Hippocampal formation (tissue), 2 donors: Measurements from ENCODE around the gene B3GNT9.

Experiments
- DNase-seq, 2 donors: peaks; one replicate each; lab custom pipeline; 2025; lab: John Stamatoyannopoulos, UW

Gene B3GNT9, protein sequence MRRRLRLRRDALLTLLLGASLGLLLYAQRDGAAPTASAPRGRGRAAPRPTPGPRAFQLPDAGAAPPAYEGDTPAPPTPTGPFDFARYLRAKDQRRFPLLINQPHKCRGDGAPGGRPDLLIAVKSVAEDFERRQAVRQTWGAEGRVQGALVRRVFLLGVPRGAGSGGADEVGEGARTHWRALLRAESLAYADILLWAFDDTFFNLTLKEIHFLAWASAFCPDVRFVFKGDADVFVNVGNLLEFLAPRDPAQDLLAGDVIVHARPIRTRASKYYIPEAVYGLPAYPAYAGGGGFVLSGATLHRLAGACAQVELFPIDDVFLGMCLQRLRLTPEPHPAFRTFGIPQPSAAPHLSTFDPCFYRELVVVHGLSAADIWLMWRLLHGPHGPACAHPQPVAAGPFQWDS

GRCh38 chr16:67150833-67151396, at the start of gene B3GNT9:
B3GNT9 (minus strand) TSS chr16:67150998; CDS start chr16:67150485, 513 bp downstream.
- DNase-seq: peak; percentile 70 to 81

- no peak for DNase-seq
Observed at GRCh38 chr16:67200491-67200890, 49.7 kb upstream of the B3GNT9 start.

DNA sequence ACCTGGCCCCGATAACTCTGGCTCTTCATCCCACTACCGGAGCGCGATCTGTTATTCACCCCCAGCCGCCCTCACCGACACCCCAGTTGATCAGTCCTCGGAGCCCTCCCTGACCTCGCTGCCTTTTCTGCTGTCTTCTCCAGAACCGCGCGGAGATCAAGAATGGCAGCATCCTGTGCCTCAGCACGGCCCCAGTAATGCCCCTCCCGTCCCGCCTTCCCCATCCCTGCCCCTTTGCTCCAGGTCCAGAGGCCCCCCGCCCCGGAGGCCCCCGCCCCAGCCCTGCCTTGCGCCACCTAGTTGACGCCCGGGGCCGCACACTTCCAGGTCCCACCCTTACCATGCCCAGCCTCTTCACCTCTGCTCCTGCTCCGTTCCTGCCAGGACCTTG, 49.0 kb upstream of the B3GNT9 start:
- DNase-seq: no peak

DNA sequence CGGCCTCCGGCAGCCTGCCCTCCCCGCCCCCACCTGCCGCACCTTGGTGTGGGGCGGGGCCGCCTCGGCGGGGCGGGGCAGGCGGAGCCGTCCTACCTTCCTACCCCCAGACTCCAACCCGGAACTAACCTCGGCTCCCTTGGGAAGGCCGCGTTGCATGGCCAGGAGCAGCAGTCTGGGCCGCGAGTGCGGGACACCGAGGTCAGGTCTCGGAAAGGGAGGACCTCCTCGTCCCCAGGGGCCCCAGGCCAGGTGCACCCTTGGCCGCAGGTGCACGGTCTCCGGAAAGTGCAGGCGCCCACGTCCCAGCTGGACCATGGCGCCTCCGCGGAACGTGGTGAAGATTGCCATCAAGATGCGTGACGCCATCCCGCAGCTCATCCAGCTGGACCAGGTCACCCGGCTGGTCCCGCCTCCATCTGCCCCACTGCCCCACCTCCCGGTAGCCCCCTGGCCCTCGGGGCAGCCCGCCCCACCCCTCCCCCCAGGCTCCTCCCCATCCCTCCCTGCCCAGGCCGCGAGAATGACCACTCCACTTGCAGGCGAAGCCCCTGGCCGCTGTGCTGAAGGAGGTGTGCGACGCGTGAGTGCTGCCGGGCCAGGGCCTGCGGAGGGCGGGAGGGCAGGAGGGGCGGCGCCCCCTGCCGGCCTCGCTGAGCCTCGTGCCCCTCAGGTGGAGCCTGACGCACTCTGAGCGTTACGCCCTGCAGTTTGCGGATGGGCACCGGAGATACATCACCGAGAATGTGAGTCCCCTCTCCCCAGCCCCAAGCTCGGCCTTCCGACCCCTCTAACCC, 48.4 kb upstream of the B3GNT9 start, which contains the start of gene ELMO3:
Gene ELMO3 (plus strand): TSS at position 121 of the 797 bp plus-strand sequence. CDS start 196 bp downstream, at position 317.
- DNase-seq: no peak

- peak; percentile 17 to 49 for DNase-seq
Observed at GRCh38 chr16:67198238-67198734, 47.5 kb upstream of the B3GNT9 start.

DNA sequence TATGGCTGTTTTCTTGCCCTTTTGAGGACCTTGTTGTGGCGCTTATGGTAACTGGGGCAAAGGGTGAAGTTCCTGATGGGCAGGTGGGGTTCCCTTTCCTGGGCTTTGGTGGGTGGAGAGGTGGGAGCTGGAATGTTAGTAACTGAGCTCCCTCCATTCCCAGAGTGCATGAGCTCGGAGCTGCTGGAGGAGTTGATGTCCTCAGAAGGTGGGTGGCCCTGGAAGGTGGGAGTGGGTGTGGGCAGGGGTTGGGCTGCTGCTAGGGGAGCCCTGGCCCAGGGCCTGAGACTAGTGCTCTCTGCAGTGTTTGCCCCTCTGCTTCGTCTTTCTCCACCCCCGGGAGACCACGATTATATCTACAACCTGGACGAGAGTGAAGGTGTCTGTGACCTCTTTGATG, 46.9 kb upstream of the B3GNT9 start:
- DNase-seq: no peak

DNA sequence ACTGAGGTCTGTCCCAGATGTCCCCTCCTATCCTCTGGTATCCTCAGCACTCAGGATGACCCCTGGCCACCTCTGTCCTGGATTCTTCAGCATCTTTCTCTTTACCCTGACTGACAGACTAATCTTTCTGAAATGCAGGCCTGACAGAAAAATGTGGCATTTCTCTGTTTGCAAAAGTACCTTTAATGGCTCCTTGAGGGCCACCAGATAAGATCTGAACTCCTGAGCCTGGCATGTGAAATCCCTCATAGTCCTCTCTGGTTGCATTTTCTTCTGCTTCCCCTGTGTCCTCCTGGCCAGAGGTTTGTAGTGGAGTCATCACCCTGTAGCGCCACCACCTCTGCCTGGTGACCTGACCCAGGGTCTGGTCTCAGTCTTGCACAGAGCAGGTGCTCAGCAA, 46.1 kb upstream of the B3GNT9 start:
- DNase-seq: no peak

DNA sequence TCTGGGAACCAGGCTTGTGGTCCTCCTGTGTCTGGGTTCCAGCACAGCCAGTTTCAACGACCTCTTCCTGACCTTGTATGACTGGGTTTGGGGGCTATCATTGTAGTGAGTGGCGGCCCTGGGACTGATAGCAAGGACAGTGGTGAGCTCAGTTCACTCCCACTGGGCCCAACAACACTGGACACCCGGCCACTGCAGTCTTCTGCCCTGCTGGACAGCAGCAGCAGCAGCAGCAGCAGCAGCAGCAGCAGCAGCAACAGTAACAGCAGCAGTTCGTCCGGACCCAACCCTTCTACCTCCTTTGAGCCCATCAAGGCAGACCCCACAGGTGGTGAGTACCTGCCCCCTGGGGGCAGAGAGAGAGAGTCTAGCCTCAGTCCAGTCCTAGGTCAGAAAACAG, 44.9 kb upstream of the B3GNT9 start:
- no peak for DNase-seq

GRCh38 chr16:67194260-67194659, 43.5 kb upstream of the B3GNT9 start:
- no peak for DNase-seq

DNA sequence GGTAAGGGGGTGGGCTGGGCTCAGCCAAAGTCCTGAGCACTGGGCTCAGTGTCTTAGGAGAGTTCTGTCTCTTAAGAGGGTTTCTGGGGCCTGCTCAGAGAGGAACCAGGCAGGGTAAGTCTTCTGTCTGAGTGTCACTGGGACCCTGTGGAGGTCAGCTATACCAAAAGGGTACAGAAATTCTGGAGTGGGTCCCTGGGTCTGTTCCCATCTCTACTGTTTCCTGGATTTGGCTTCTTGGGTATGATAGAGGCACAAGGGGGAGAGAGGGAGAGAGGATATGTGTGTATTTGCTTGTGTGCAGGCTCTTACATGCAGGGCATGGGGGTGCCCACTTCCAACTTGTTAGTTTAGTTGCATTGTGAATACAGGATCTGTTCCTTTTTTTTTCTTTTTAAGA, 42.7 kb upstream of the B3GNT9 start:
- DNase-seq: no peak

GRCh38 chr16:67192781-67193361, 42.1 kb upstream of the B3GNT9 start:
- DNase-seq: no peak

DNA sequence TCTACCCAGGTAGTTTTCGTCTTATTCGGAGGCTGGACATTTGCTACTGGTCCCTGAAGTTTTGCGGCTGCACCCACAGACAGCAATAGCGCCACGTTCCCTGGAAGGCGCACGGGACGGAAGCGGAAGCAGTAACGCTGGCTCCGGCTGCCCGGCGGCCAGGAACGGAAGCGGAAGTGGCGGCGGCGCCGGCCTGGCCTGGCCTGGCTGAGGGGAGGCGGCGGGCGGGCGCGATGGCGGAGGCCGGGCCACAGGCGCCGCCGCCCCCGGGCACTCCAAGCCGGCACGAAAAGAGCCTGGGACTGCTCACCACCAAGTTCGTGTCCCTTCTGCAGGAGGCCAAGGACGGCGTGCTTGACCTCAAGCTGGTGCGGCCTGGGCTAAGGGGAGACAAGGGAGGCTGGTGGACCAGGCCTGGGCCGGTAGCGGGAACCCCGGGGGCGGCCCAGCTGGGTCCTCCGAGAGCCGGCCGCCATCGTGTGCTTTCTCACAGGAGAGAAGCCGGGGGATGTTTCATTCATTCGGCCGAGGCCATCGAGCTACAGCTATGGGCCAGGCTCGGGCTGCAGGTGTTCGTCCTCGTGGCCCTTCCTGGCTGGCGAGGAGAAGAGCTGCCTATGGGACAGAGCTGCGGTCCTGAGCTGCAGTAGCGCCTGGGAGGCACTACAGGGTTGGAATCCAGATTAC, 41.3 kb upstream of the B3GNT9 start, which contains the start of gene E2F4:
Gene E2F4 (plus strand): TSS at position 161 of the 687 bp plus-strand sequence. CDS start 73 bp downstream, at position 234.
- DNase-seq: peak; percentile 90 to 95

- DNase-seq: no peak
Observed at GRCh38 chr16:67191411-67191994, 40.7 kb upstream of the B3GNT9 start.

DNA sequence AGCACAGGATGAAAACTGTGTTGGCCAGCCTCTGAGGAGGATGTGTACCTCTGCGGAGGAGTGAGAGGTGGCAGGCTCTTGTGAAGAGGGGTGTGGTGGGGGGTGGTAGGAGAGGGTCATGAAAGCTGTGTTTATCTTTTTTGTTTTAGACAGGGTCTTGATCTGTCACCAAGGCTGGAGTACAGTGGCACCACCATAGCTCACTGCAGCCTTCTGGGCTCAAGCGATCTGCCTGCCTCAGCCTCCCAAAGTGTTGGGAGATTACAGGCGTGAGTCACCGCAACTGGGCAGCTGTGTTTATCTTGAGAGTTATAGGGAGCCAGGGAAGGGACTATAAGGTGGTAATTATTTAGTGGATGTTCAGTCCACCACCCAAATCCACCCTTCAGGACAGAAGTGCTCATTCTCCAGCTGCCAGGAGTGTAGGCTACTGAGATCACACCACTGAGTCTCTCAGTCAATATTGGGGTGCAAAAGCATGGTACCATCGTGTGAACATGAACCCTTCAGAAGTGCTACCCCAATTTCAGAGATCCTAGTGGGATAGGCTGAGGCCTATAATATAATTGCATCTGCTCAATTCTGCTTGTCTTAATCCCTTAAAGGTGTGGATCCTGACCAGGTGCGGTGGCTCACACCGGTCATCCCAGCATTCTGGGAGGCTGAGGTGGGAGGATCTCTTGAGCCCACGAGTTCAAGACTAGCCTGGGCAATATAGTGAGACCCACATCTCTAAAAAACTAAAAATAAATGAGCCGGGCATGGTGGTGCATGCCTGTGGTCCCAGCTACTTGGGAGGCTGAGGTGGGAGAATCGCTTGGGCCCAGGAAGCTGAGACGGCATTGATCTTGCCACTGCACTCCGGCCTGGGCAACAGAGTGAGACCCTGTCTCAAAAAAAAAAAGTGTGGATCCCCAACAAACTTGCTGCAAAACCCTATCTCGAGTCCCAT, 39.9 kb upstream of the B3GNT9 start:
- no peak for DNase-seq

GRCh38 chr16:67190041-67190440, 39.2 kb upstream of the B3GNT9 start, which contains the start of gene EXOC3L1:
EXOC3L1 (minus strand) TSS chr16:67190136; CDS start chr16:67189676, 460 bp downstream.
- DNase-seq: no peak

GRCh38 chr16:67188798-67189197, 38.0 kb upstream of the B3GNT9 start:
- DNase-seq: no peak

GRCh38 chr16:67188323-67188722, 37.5 kb upstream of the B3GNT9 start:
- no peak for DNase-seq

GRCh38 chr16:67187175-67187890, 36.5 kb upstream of the B3GNT9 start:
- no peak for DNase-seq

DNA sequence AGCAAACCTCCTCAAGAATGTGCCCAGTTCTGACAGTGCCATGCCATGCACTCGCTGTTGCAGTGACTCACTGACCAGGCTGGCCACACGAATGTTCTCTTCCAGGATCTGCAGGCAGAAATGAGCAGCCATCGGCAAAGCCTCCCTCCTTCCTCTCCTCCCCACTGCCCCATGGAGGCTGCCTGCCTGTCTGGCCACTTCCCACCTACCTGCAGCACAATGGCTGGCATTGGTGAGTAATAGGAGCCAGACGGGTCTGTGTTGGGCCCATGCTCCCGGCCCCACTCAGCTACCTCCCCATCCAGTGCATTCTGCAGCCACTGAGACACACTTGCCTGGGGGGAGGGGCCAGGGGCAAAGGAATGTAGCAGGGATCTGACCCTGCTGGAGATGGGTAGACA, 35.8 kb upstream of the B3GNT9 start:
- DNase-seq: no peak
